22Rv1 (cell line): ENCODE measurements around the gene LCN15.

ENCODE experiments used
- ZFX ChIP-seq: fragments of 450-650 bp; IDR thresholded peaks from 2 replicates; pipeline ENCODE4 v1.6.1; 2017; ENCODE audit warnings: antibody characterized with exemption, borderline replicate concordance
- TF ChIP-seq, protein P1 (sequence below): fragments of 450-650 bp; IDR thresholded peaks from 2 replicates; pipeline ENCODE4 v1.5.1; 2017; ENCODE audit warnings: mild to moderate bottlenecking

DNA sequence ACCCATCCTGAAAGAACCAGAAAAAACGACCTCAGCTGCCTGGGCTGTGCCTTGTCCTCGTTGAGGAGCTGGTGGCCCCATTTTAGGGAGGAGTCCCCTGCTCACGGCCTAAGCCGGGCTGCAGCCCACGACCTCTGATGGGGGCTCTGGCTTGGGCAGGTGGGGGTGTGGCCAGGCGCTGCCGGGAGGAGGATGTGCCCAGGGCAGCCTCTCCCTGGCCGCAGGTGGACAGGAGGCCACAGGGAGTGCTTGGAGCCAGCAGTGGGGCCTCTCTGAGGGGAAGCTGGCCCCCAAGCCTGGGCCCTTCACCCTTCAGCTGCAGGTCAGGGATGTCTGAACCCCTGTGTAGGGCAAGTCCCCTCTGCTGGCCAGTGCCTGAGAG is 49.4 kb downstream of the LCN15 start:
- TF ChIP-seq, protein P1, sequence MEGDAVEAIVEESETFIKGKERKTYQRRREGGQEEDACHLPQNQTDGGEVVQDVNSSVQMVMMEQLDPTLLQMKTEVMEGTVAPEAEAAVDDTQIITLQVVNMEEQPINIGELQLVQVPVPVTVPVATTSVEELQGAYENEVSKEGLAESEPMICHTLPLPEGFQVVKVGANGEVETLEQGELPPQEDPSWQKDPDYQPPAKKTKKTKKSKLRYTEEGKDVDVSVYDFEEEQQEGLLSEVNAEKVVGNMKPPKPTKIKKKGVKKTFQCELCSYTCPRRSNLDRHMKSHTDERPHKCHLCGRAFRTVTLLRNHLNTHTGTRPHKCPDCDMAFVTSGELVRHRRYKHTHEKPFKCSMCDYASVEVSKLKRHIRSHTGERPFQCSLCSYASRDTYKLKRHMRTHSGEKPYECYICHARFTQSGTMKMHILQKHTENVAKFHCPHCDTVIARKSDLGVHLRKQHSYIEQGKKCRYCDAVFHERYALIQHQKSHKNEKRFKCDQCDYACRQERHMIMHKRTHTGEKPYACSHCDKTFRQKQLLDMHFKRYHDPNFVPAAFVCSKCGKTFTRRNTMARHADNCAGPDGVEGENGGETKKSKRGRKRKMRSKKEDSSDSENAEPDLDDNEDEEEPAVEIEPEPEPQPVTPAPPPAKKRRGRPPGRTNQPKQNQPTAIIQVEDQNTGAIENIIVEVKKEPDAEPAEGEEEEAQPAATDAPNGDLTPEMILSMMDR = no peak
- TF ChIP-seq ZFX = no peak
